HepG2 (cell line): Measurements from ENCODE around the gene CDH2. TPM values are rescaled to one million over a fixed set of nuclear protein-coding genes. Genes with fewer than 3 reads are reported as not detected.

Experiments
- ATAC-seq: fragments of 200-7000 bp; cut with Tn5 transposase; 3 replicates; pipeline ENCODE4 v1.9.1; 2020; ENCODE audit warnings: mild to moderate bottlenecking, moderate library complexity
- BruUV-seq: library from RNA; stranded (reverse); fragments of 400-500 nt; replicated peaks from 2 replicates; lab custom pipeline; 2021; lab: Mats Ljungman, UMichigan
- CTCF ChIA-PET: fragments of 300-600 bp; formaldehyde crosslinking; extraction: SDS; loops from one replicate; lab custom pipeline; 2021; ENCODE audit warnings: low total read pairs, inconsistent platforms, low intra/inter-chr PET ratio; lab: Yijun Ruan, JAX
- POLR2A ChIA-PET: fragments of 350-600 bp; sonication (Branson Sonifier 250); formaldehyde crosslinking; loops from one replicate; lab custom pipeline; 2020; ENCODE audit warnings: antibody characterized with exemption, inconsistent platforms; lab: Yijun Ruan, JAX
- DNase-seq: peaks from one replicate; pipeline ENCODE4 v3.0.0-alpha.2; 2015; ENCODE audit warnings: low spot score
- FAIRE-seq: peaks from 3 replicates; lab custom pipeline; 2011; peaks lifted over from hg19 to GRCh38; lab: Jason Lieb, UNC
- H2AFZ ChIP-seq: one replicate; pipeline ENCODE4 v1.6.1; 2011; ENCODE audit warnings: low read length, inconsistent platforms
- H3K27ac ChIP-seq: fragments of 300-600 bp; 3 replicates; pipeline ENCODE4 v1.8.0; 2011; ENCODE audit warnings: mixed run types, mild to moderate bottlenecking, mixed read lengths, low read length, inconsistent platforms; ENCODE audit not compliant: insufficient read depth; ENCODE audit errors: extremely low read length
- H3K27me3 ChIP-seq, 2 experiments: fragments of 200-600 bp in 1 of 2; 2 replicates in 1 of 2; 3 replicates in 1 of 2; pipeline versions ENCODE4 v1.6.0 to v1.8.0; 2011; ENCODE audit warnings: low read length in 2 of 2, mild to moderate bottlenecking in 2 of 2, moderate library complexity in 2 of 2, inconsistent platforms in 1 of 2; ENCODE audit not compliant: insufficient read depth in 2 of 2, control insufficient read depth in 1 of 2
- H3K36me3 ChIP-seq, 2 experiments: fragments of 200-600 bp in 1 of 2; replicated peaks in 1 of 2; 2 replicates in 1 of 2; 3 replicates in 1 of 2; pipeline versions ENCODE4 v1.5.1 to v1.8.0; 2011; ENCODE audit warnings: low read length in 2 of 2, inconsistent platforms in 1 of 2; ENCODE audit not compliant: insufficient read depth in 2 of 2, control insufficient read depth in 1 of 2
- H3K4me1 ChIP-seq: 2 replicates; pipeline ENCODE4 v1.5.1; 2012; ENCODE audit warnings: low read length, inconsistent platforms; ENCODE audit not compliant: insufficient read depth
- H3K4me2 ChIP-seq: 2 replicates; pipeline ENCODE4 v1.6.0; 2011; ENCODE audit warnings: low read depth, low read length, inconsistent platforms
- H3K4me3 ChIP-seq, 3 experiments: fragments of 200-600 bp in 1 of 3; sonication (generic), shearing (Covaris generic) in 1 of 3; replicated peaks in 1 of 3; 2 replicates each; pipeline ENCODE4 v1.5.1; 2011 to 2016; ENCODE audit warnings: low read length in 3 of 3, inconsistent platforms in 2 of 3, low read depth in 2 of 3, mild to moderate bottlenecking in 2 of 3, control low read depth in 1 of 3, mixed read lengths in 1 of 3; ENCODE audit not compliant: insufficient read depth in 1 of 3
- H3K79me2 ChIP-seq: one replicate; pipeline ENCODE4 v1.6.1; 2011; ENCODE audit warnings: low read length, inconsistent platforms; ENCODE audit not compliant: insufficient read depth
- H3K9ac ChIP-seq: 2 replicates; pipeline ENCODE4 v1.6.0; 2011; ENCODE audit warnings: mild to moderate bottlenecking, low read depth, low read length, inconsistent platforms; ENCODE audit not compliant: insufficient read depth
- H3K9me3 ChIP-seq: 2 replicates; pipeline ENCODE4 v1.5.1; 2012; ENCODE audit warnings: mild to moderate bottlenecking, low read length
- H4K20me1 ChIP-seq: 2 replicates; pipeline ENCODE4 v1.6.0; 2011; ENCODE audit warnings: inconsistent platforms, mild to moderate bottlenecking, low read length, moderate library complexity; ENCODE audit not compliant: insufficient read depth
- ETV5 ChIP-seq: IDR thresholded peaks from 2 replicates; pipeline ENCODE4 v1.6.1; 2018; ENCODE audit warnings: missing biosample characterization, missing genetic modification reagents, inconsistent platforms, borderline replicate concordance
- SCMH1 ChIP-seq: sonication (generic); formaldehyde crosslinking; IDR thresholded peaks from 2 replicates; pipeline ENCODE4 v1.9.0; 2021; ENCODE audit warnings: missing genetic modification reagents, mild to moderate bottlenecking, borderline replicate concordance
- ZNF383 ChIP-seq: sonication (generic); formaldehyde crosslinking; IDR thresholded peaks from 2 replicates; pipeline ENCODE4 v1.4.0; 2020; ENCODE audit warnings: missing genetic modification reagents, mild to moderate bottlenecking, borderline replicate concordance
- ZNF407 ChIP-seq: sonication (generic); formaldehyde crosslinking; IDR thresholded peaks from one replicate; pipeline ENCODE4 v1.5.1; 2020; ENCODE audit warnings: mild to moderate bottlenecking, missing genetic modification reagents; ENCODE audit errors: not compliant biosample characterization
- ZNF800 ChIP-seq: sonication (generic); formaldehyde crosslinking; IDR thresholded peaks from 2 replicates; pipeline ENCODE4 v1.4.0; 2020; ENCODE audit warnings: missing genetic modification reagents
- WGBS: methylation state at CpG from one replicate; pipeline ENCODE4 v1.1.6; 2017; ENCODE audit warnings: low lambda C conversion rate; 5-methylcytosine and 5-hydroxymethylcytosine counted together
- in situ Hi-C: cut with HindIII; loops from 2 replicates; pipeline ENCODE4 v1.10.0; 2017; ENCODE audit warnings: low pct_unique_long_range_greater_than_20kb; ENCODE audit not compliant: extremely low pct_ligation_motif_present
- intact Hi-C: fragments of 100-400 bp; cut with micrococcal nuclease; formaldehyde crosslinking; loops from one replicate; pipeline ENCODE4 v1.10.0; 2022; ENCODE audit not compliant: unreplicated experiment
- polyA plus RNA-seq, 8 experiments: library from polyadenylated mRNA; depleted of rRNA in 3 of 8; stranded (reverse) in 7 of 8; unstranded in 1 of 8; fragments of >200 nt; fragmentation: Illumina TruSeq in 4 of 8; extraction: Trizol in 4 of 8; gene quantifications; 2 replicates each; pipeline versions ENCODE4 v1.2.1 to v1.2.3, GENCODE V29; 2011 to 2016; ENCODE audit warnings: low read depth in 4 of 8, missing spikeins in 1 of 8, mixed read lengths in 1 of 8; ENCODE audit not compliant: insufficient read depth in 1 of 8
- total RNA-seq, 5 experiments: library from RNA; depleted of rRNA; stranded (reverse); fragments of >200 nt; fragmentation: Illumina TruSeq; extraction: Trizol; gene quantifications; 2 replicates each; pipeline ENCODE4 v1.2.3, GENCODE V29; 2016; ENCODE audit warnings: low read depth in 1 of 5

The CDH2 gene
- total and polyA plus RNA-seq, 2 of the 13 experiments (the other 11 are each of a cell fraction or from before 2014, with no cell fraction given) = 18.6 to 36.1 TPM

- Histone ChIP-seq H3K9me3 (no peaks in the 10 kb centered on the region), H3K36me3 (no peaks in the 10 kb centered on the region), H3K79me2 (peaks cover 15% of the 10 kb centered on the region), H3K27ac (no peak overlapping the region), H3K27me3 (no peaks in the 10 kb centered on the region), H4K20me1 (no peaks in the 10 kb centered on the region), H2AFZ (no peak overlapping the region), H3K9ac (no peak overlapping the region), H3K4me3 (no peak overlapping the region), H3K4me1 (peaks cover 50% of the 10 kb centered on the region), H3K4me2 (no peak overlapping the region)
- in situ Hi-C loops (no loop called here), intact Hi-C loops (no loop called here)
- 94% methylated on average over 3 of the region's 3 CpGs for WGBS
- POLR2A ChIA-PET = no interaction called here
- no peak for TF ChIP-seq ZNF800 (CRISPR knock-in tag)
- TF ChIP-seq ETV5 (CRISPR knock-in tag) = no peak
- TF ChIP-seq ZNF383 (CRISPR knock-in tag) = no peak
- no peak for TF ChIP-seq ZNF407 (CRISPR knock-in tag)
- no peak for TF ChIP-seq SCMH1 (CRISPR knock-in tag)
- DNase-seq = no peak
- no peak for FAIRE-seq
- BruUV-seq = no TSS peak
- ATAC-seq = no peak
- CTCF ChIA-PET = no interaction called here
These were observed 53.4 kb downstream of the CDH2 start for GRCh38 chr18:28123401-28124030.
